GM21367 (cell line): ENCODE data around the gene STIMATE.

Experiments
- ATAC-seq: cut with Tn5 transposase; IDR thresholded peaks from one replicate; pipeline ENCODE4 v1.9.1; 2021; ENCODE audit not compliant: unreplicated experiment

The STIMATE gene

GRCh38 chr3:52793702-52794611 is 103.4 kb downstream of the STIMATE start:
- no peak for ATAC-seq

- no peak for ATAC-seq
Measured at GRCh38 chr3:52792961-52793695, 104.2 kb downstream of the STIMATE start.

GRCh38 chr3:52792413-52792812 is 104.9 kb downstream of the STIMATE start:
- ATAC-seq, result no peak

GRCh38 chr3:52791928-52792327 is 105.4 kb downstream of the STIMATE start:
- ATAC-seq, result no peak

GRCh38 chr3:52791366-52791765 is 106.0 kb downstream of the STIMATE start:
- no peak for ATAC-seq

- ATAC-seq, result no peak
Measured at GRCh38 chr3:52790741-52791140, 106.6 kb downstream of the STIMATE start.

- no peak for ATAC-seq
Measured at GRCh38 chr3:52790337-52790736, 107.0 kb downstream of the STIMATE start.

GRCh38 chr3:52789746-52790040 is 107.7 kb downstream of the STIMATE start:
- no peak for ATAC-seq

GRCh38 chr3:52788890-52789745 is 108.2 kb downstream of the STIMATE start:
- ATAC-seq, result no peak

GRCh38 chr3:52787672-52788625 is 109.4 kb downstream of the STIMATE start:
- no peak for ATAC-seq

GRCh38 chr3:52787246-52787645 is 110.1 kb downstream of the STIMATE start:
- no peak for ATAC-seq
